CD4-positive, alpha-beta T cell treated with Interleukin-15 for 4 hours (primary cell): ENCODE data around the gene DBNL.

Experiments
- DNase-seq: peaks from one replicate; pipeline ENCODE4 v3.0.0-alpha.2; 2020; ENCODE audit warnings: low spot score

The DBNL gene

GRCh38 chr7:44078521-44078920, 34.0 kb downstream of the DBNL start:
- DNase-seq = no peak

DNA sequence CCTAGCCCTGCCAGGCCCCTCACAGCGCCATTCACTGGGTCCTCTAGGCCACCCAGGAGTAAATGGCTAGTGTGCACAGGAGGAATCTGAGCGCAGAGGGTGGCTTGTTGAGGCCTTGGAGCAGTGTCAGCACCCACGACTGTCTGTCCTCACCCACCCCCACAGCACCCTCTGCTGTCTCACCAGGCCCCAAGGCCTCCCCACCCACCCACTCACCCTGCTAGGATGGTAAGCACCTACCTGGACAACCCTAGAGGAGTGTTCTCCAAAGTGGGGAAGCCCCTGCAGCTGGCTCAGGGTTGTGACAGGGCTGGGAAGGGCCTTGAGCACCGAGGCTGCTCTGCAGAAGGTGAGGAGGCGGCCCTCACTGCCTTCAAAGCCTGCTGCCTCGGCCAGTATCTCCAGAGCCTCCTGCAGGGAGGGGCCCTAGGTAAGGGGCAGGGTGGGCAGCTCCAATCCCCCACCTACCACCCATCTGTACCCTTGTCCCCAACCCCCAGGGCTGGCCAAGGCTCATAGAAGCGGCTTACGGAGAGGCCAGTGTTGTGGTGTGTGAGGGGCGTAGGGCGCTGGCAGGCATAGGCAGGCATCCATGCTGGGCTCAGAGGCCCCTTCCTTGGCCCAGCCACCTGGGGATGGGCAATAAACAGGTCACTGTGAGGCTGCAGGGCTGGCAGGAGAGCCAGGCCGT, 35.0 kb downstream of the DBNL start:
- no peak for DNase-seq

DNA sequence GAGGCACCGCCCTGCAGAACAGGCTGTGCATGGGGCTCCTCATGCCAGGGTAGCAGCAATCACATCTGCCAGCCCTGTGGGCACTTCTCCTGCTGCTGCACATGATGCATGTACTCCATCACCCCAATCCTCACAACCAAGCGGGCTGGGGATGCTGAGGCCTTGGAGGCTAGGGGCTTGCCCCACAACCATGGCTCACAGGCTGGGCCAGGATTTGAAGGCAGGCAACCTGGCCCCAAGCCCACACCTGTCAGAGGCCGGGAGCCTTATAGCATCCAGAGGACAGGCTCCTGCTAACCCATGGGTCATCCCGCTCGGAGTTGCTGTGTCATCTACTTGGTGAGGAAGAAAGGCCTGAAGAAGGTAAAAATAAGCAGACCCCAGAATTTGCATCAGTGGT, 35.6 kb downstream of the DBNL start:
- DNase-seq = no peak

DNA sequence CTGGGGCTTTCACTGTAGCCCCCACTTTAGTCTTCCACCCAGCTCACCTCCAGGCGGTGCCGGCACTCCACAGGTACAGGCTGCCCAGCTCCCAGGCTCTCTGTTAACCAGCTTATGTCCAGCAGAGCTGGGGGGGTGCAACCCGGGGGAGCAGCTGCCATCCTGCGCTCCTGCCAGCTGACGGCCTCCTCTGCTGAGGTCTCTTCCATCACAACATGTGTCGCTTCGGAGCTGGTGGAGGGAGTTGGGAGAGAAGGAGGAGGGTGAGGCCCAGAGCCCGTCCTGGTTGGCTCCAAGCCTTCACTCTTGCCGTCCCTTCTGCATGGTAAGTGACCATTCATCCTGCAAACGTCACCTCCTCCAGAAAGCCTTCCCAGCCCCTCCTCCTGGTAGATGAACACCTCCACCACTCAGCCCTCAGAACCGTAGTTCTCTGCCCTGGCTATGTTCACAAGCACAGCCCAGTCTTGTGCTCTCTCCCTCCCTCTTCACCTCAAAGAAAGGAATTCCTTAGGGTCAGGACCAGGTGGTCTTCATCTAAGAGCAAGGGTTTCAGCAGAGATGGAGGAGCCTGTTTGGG, 36.3 kb downstream of the DBNL start:
- DNase-seq = no peak

GRCh38 chr7:44081266-44081748, 36.8 kb downstream of the DBNL start:
- DNase-seq = peak; percentile 41

DNA sequence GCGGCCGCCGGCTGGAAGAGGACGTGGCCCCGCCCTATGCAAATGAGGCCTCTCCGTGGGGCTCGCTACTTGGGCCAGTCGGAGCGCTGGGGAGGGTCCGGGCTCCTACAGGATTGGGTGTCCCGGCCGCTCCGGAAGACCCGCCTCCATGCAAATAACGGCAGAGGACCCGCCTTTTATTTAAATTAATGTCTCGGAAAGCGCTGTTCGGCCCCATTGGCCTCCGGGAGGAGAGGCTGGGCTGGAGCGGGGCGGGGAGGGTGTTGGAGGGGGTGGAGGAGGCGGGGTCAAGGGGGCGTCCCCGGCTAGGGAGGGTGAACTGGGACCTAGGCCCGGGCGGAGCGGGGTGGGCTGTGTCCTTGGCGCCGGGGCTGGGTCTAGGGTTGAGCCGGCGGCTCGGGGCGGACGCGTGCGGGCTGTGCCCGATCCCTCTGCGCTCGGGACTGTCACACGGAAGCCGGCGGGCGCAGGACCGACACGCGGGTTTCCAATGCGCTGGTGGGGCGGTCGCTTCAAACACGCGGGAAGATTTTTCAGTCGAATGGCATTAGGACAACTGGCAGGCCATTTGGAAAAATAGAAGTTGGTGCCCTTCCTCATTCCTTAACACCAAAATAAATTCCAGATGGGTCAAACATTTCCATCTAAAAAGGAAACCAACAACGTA, 38.2 kb downstream of the DBNL start:
- peak; percentile 99 for DNase-seq

- no peak for DNase-seq
Measured at GRCh38 chr7:44083796-44084195, 39.3 kb downstream of the DBNL start.

DNA sequence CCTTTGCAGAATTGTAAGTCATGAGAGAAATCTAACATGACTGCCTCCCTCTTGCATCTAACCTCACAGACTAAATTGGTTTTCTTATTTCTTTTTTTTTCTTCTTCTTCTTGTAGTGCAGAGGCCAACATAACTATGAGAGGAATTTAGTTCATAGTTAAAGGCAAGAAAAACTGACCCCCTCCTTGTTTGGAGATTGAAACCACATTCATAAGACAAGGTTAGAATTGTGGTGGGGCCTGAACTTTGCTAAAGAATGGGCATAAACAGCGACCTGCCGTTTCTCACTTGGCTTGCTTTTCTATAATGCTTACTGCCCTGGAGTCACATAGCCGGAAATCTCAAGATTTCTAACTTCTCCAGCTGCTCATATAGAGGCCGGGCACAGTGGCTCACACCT, 40.2 kb downstream of the DBNL start:
- no peak for DNase-seq

DNA sequence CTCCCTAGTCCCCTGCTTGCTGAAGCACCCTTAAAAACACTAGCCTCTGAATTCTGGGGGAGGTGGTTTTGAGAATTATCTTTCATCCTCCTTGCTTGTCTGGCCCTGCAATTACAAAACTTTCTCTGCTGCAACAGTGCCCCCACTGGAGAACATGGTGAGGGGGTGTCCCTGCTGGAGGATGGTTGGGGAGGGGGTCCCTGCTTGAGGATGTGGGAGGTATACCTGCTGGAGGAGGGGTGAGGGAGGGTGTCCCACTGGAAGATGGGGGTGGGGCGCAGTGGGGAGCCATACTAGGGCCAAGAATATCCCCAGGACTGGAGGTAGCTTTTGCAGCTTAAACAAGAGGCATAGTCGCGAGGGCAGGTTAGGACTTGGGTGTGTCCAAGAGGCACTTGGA, 41.0 kb downstream of the DBNL start:
- no peak for DNase-seq

- DNase-seq = no peak
Measured at GRCh38 chr7:44086627-44087026, 42.1 kb downstream of the DBNL start.

GRCh38 chr7:44087911-44088838, 43.7 kb downstream of the DBNL start:
- DNase-seq = no peak

GRCh38 chr7:44093102-44093641, 48.7 kb downstream of the DBNL start:
- no peak for DNase-seq

GRCh38 chr7:44094365-44094764, 49.9 kb downstream of the DBNL start:
- no peak for DNase-seq

- DNase-seq = no peak
Measured at GRCh38 chr7:44094883-44095592, 50.5 kb downstream of the DBNL start.

- no peak for DNase-seq
Measured at GRCh38 chr7:44095781-44096180, 51.3 kb downstream of the DBNL start.

DNA sequence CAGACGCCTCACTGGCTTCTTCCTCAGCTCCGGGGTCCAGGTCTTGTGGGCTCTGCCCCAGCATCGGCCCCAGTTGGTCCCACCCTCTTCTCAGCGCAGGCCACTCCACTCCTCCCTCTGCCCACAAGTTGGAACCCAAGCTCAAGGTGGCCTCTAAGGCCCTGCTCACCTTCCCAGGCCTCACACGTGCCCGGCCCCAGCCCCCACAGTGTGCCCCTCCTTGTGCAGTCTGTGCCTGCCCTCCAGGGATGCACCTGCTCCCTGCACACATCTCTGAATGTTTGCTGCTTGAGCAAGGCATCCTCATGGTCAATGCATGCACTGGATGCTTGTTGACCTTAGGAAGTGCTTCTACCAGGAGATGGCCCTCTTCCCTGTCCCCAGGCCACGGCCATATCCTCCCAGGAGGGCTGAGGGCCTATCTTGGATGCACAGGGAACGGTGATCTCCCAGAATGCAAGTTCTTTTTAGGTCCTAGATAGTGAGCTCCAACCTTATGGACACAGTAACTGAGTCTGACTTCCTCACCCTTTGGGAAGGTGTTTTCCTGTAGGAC, 51.9 kb downstream of the DBNL start:
- DNase-seq = no peak

DNA sequence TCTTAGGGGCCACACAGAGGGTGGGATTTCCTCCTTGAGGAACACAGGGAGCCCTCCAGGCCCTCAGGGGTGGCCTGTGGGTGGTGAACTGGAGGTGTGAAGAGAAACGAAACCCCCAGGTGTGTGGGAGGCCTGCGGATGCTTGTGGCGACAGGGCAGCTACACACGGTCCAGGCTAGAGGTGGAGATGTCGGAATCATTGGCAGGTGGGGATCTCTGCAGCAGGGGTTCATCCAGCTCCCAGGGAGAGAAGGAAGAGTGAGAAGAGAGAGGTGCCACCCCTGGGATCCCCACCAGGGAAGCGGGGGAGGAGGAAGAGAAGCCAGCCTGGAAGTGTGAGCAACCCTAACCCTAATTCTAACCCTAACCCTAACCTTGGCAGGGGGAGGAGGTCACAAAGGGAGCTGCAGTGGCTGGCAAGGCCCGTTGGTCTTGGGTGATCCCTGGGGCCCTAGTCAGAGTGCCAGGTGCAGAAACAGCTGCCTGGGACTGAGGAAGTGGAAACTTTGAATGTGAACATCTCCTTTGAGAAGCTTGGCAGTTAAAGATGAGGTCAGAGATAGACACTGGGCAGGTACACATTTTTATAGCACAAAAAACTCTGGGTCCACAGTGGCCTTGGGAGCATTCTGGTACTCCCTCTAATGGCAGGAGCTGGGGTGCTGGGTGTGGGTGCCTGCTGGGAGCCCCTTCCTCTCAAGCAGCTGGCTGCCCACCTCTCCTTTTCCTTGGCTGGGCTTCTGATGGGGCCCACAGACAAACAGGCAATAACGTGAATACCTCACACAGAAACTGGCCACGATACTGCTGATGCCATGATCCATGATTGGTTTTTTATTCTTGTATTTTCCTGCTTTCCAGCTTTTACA, 52.8 kb downstream of the DBNL start:
- DNase-seq = no peak

GRCh38 chr7:44098092-44099068, 53.9 kb downstream of the DBNL start:
- DNase-seq = no peak

DNA sequence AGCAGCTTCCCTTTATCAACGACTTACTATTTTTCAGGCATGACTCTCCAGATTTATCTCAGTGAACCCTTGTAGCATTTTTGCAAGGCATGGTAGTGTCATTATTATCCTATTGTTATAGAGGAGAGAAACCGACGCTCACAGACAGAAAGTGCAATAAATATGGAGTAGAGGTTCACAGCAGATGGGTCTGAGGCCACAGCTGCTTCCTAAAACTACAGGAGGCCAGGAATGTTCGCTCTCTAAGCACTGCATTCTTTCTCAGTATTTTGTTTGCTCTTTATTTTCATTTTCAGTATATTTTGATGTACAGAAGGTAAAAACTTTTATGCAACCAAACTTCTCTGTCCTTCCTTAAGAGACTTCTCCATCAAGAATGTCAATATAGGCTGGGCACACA, 55.2 kb downstream of the DBNL start:
- DNase-seq = no peak
